DMS 273 treated with DMSO at 0.1 percent for 48 hours (cell line): ENCODE measurements around the gene EIF4E1B.

Source experiments
- DNase-seq: peaks from one replicate; lab custom pipeline; 2025; lab: John Stamatoyannopoulos, UW

The EIF4E1B gene

DNA sequence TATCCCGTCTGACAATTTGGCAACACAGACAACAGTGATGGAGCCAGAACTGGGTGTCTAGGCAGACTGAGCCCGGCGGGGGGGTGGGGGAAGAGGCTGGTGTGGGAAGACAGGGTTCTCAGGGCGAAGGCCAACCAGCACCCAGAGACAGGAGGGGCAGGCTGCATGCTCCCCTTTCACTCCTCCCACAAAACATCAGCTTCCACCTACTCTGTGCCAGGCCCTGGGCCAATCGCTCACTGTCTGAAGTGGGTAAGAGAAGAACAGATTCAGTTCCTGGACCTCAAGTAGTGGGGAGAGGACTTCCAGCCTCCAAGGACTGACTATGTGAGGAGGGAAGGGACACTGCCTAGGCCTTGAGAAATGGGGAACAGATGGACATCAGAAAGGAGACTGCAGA is 2.9 kb upstream of the EIF4E1B start:
- no peak for DNase-seq

DNA sequence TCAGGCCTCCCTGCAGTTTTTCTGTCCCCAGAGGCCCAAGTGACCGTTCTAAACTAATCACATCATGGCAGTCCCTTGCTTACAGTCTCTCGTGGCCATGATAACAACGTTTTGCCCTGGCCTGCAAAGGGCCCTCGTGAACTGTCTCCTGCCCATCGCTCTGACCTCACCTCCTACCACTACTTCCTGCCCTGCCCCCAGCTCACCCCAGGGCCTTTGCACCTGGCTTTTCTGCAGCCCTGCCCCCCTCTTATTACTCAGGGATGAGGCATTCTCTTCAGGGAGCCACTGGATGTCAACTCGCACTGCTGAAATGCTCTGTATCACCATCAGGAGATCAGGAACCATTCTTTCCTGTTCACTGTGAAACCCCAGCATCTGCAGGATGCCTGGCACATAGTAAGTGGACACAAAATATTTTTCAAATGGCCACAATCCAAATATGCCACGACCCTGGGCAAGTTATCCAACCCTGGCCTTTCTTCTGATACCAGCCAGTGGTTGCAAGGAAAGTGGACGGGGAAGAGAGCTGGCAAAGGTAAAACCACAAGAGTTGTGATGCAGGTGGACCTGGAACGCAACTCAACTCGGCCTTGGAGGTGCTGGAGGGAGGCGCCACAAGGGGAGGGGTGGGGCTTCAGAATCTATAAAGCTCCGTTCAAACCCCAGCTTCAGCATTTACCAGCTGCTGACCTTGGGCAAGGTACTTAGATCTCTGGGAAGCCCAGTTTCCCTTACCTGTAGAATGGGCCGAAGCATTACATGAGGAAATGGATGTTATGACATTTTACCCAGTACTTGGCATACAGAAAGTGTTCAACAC is 1.9 kb upstream of the EIF4E1B start:
- no peak for DNase-seq

DNA sequence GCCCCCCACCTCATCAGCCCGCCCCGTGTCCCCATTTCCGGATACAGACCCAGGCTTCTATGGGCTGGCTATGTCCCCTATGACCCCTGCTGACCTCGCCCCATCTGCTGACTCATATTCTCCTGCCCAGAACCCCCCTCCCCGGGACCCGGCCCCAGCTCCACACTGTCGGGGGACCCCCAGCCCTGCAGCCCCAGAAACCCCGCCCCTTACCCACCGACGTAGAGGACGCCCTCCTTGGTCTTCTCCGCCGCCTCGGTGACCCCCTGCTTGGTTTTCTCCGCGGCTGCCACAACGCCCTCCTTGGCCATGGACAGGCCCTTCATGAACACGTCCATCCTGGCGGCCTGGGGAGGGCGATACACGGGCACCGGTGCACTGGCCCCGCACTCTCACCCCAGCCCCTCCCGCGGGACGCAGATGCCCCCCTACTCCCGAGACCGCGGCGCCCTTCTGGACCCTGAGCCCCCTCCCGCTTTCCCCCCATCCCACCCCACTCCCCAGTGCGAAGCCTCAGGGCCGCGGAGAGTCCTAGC is 1.1 kb upstream of the EIF4E1B start:
- no peak for DNase-seq

GRCh38 chr5:176630681-176631222 is 277 bp downstream of the EIF4E1B start:
- no peak for DNase-seq

GRCh38 chr5:176631383-176632200 is 1.1 kb downstream of the EIF4E1B start:
- DNase-seq, result no peak

DNA sequence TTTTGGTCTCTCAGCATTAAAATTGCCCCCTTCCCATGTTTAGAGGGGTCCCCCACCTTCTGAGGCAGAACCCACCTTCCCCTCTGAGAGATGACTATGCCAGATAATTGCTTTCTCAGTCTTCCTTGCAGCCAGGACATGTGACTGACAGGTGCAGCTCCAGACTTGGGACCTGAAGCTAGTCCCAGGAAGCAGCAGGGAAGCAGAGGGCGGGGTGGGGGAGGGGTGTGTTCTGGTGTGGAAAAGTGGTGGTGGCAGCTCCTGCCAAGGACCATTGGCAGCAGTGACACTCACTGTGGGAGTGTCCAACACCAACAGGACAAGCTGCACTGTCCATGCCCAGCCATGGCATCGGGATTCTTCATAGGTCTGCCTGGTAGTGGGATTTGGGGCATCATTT is 2.3 kb downstream of the EIF4E1B start:
- no peak for DNase-seq

GRCh38 chr5:176633598-176633997 is 3.1 kb downstream of the EIF4E1B start:
- DNase-seq, result no peak

DNA sequence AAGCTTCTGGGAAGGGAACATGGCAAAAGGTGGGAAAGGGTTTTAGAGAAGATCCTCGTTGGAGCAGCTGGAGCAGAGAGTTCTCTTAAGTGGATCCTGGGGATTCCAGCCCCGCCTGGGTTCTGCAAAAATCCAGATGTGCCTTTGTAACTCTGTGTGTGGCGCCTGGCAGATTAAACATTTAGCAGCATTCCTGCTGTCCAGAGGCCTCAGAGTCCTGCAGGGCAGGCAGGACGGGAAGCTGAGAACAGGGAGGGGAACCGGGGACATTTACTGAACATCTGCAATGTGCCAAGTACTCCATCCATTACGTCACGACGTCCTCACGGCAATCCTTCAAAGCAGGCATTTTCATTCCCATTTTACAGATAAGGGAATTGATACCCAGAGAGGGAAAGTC is 6.0 kb downstream of the EIF4E1B start:
- DNase-seq, result no peak

DNA sequence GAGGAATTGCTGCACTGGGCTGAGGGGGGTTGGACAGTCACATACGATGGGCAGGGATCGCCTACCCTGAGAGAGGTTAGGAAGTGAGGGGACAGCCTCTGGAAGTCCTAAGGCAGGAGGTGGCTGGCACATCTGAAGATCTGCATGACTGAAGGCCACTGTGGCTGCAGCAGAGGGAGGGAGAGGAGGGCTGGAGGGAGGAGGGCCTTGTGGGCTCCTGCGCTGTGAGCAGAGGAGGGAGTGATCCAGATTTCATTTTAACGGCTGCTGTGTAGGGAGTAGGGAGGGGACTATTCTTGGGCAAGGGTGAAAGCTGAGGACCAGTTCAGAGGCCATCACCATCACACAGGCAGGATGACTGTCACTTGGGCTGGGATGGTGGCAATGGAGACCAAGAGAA is 7.1 kb downstream of the EIF4E1B start:
- no peak for DNase-seq

- DNase-seq, result no peak
Observed at GRCh38 chr5:176638437-176638836, 8.0 kb downstream of the EIF4E1B start.

GRCh38 chr5:176639208-176639607 is 8.7 kb downstream of the EIF4E1B start:
- DNase-seq, result no peak

- peak; percentile 92 for DNase-seq
Observed at GRCh38 chr5:176639981-176640380, 9.5 kb downstream of the EIF4E1B start.

GRCh38 chr5:176640616-176641015 is 10.1 kb downstream of the EIF4E1B start:
- no peak for DNase-seq

DNA sequence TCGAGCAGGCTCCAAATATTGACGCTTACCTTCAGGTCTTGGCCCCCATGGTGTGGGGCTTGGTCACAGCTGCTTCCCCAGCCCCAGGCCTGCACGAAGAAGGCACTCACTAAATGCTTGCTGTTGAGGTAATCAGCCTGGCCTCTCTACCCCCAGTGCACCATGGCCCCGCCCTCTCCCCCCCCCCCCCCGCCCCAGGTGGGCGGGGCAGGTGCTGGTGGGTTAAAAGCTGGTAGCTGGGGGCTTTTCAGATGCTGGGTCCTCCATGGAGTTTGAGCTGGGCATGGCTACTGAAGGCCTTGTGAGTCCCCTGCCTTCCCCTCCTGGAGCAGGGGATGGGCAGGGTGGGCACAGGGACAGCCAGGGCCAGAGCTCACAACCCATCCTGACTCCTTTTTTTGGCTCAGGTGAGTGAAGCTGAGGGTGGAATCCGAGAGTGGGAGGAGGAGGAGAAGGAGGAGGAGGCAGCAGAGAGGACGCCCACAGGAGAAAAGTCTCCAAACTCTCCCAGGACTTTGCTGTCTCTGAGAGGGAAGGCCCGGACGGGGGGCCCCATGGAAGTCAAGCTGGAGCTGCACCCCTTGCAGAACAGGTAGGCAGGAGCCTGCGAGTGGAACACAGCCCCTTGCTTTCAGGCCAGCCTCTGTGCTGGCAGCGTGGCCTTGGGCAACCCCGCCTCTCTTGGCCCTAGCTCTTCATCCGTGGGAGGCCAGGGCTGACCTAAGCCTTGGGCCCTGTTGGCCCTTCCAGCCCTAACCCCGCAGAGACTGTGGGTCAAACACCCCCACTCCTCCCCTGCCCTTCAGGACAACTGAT is 12.4 kb downstream of the EIF4E1B start:
- no peak for DNase-seq

GRCh38 chr5:176643491-176644219 is 13.2 kb downstream of the EIF4E1B start:
- no peak for DNase-seq

DNA sequence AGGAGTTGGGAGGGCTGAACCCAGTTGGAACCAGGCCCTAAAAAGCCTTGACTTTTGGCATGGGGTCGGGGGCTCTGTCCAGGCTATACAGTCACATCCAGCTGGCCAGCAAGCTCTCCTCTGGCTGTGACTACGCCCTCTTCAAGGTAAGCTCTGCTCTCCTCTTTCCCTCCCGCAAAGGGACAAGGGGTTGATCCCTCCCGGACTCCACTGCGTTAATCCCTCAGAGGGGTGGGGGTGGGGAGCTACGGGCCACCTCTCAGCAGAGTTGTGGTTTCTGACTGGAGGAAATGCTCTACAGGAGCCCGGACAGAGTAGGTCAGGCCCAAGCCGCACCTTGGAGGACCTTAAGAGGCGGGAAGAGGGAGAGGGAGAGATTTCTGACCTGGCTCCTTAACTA is 13.8 kb downstream of the EIF4E1B start:
- no peak for DNase-seq

DNA sequence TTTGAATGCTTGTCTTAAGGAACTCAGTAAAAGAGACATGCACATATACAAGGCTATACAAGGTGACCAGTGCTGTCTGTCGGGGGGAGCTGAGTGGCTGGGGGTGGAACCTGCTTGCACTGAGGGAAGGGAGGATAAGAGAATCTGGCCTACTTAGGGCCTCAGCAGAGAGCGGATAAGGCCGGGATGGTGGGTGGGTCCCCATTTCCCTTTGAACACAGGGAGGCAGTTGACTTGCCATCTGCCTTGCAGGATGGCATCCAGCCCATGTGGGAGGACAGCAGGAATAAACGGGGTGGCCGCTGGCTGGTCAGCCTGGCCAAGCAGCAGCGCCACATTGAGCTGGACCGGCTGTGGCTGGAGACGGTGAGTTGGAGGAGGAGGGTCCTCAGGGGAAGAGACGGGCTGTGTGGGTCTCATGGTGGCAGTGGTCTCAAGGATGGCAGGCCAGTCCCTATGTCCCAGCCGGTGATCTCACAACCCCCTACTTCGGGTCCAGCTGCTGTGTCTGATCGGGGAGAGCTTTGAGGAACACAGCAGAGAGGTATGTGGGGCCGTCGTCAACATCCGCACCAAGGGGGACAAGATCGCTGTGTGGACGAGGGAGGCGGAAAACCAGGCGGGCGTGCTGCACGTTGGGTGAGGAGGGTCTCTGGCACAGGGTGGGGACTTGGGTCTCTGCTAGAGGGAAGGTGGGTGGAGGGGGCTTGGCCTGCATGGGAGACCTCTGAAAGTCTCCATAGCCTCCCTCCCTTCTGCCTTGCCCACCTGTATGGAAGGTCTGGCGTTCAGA is 14.6 kb downstream of the EIF4E1B start:
- no peak for DNase-seq

GRCh38 chr5:176646049-176646706 is 15.7 kb downstream of the EIF4E1B start:
- no peak for DNase-seq

DNA sequence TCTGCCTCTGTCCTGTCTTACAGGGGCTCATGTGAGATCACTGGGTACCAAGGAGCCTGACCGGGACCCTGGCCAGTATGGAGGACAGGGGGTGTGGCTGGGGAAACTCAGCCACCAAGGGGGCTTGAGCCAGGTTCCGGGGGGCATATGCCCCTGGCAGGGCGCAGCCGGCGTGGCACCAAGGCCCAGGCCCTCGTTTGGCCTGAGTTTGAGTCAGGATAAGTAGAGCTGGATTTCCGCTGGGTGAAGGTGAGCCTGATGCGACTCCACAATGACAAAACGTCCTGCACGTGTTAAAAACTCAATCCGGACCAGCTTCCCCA is 16.2 kb downstream of the EIF4E1B start:
- no peak for DNase-seq
